GM19397 (cell line): ENCODE results near the gene MACROD2.

Source experiments
- ATAC-seq: cut with Tn5 transposase; IDR thresholded peaks from one replicate; pipeline ENCODE4 v1.9.1; 2021; ENCODE audit warnings: mild to moderate bottlenecking, moderate library complexity; ENCODE audit not compliant: unreplicated experiment

MACROD2 gene

DNA sequence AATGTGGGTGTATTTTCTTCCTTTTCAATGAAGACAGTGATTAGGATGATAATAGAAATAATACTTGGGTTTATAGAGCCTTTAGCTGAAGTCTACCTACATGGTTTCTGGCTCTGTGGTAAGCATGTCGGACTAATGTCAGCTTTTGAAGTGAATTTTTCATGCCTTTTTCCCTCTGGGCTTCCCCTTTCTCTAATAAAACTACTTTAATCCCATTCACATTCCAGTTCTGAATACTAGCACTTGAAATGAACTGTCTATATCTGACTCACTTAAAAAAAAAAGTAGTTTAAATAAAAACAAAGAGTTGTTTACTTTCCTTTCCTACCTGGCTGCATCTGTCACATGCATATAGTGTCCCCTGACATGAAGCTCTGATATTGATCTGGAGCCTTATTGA, 888.0 kb downstream of the MACROD2 start:
- no peak for ATAC-seq

DNA sequence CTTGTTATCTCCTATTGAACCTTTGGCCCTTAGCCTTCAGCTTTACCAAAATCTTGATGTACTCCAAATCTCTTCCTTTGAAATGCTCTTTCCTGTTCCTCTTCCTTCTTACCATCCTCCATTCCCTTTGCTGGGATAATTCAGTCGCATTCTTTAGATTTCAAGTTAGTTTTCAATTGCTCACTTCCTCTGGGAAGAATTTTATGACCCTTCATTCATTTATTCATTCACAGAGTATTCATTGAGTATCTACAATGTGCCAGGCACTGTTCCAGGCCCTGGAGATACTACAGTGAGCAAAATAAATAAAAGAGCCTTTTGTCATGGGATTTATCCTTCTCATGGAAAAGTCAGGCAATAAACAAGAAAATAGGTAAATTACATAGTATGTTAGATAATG, 890.3 kb downstream of the MACROD2 start:
- ATAC-seq = no peak

DNA sequence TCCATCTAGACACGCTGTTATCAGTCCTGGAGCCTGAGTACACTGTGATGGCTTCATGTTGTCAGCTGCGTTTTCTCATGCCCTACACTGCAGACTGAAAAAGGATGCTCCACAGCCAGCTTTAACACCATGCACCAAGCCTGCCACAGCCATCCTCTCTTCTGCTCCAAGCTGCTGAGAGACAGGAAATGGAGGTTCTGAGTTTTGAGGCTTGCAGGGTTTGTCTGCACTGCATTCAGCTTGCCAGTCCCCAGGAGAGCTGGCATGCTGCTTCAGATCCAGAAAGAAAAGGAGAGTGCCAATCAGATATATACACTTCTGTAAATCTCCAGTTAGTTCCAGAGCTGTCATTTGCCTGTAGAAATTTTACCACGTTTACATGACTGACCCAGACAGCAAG, 892.8 kb downstream of the MACROD2 start:
- no peak for ATAC-seq

DNA sequence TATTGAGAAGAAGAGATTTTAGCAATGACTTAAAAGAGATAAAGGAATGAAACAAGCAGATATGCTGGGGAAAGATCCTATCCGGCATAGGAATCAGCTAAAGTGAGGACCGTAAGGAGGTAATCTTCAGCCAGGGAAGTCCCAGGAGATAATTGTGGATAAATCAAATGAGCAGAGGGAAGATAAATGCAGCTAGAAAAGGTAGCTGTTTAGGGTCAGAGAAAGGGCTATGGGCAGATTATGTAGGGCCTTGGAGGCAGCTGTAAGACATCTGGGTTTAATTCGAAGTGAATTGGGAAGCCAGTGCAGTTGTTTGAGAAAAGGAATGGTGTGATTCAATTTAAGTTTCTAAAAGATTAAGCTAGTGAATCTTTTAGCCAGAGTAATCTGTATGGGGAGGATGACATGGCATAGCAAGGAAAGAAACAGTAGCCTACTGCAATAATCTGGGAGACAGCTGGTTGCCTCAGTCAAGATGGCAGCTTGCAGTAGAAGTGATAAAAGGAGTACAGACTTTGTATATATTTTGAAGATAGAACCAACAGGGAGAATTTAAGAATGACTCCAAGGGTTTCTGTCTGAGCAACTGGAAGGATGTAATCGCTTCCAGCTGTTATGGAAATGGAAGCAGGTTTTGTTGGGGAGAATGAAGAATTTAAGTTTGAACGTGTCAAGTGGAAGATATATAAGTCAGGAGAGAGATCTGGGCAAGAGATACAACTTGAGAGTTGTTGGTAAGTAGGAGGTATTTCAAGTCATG, 894.4 kb downstream of the MACROD2 start:
- no peak for ATAC-seq

DNA sequence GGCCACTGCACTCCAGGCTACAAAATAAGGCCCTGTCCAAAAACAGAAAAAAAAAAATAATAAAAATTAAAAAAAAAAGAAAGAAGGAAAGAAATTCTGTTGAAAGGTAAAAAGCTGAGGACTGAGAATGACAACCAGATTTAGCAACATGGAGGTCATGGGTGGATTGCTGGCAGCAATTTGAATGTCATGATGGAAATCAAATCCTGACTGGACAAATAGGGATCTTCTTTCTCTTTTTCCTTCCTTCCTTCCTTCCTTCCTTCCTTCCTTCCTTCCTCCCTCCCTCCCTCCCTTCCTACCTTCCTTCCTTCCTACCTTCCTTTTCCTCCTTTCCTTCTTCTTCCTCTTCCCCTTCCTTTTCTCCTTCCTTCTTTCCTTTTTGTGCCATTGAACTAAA, 895.4 kb downstream of the MACROD2 start:
- no peak for ATAC-seq

DNA sequence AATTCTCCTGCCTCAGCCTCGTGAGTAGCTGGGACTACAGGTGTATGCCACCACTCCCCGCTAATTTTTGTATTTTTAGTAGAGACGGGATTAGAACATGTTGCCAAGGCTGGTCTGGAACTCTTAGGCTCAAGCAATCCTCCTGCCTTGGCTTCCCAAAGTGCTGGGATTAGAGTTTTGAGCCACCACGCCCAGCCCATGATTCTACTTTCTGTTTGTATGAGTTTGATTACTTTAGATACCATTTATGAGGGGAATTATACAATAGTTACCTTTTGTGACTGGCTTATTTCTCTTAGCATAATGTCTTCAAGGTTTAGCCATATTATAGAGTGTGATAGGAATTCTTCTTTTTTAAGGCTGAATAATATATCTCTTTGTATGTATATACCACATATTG, 897.5 kb downstream of the MACROD2 start:
- ATAC-seq = no peak

DNA sequence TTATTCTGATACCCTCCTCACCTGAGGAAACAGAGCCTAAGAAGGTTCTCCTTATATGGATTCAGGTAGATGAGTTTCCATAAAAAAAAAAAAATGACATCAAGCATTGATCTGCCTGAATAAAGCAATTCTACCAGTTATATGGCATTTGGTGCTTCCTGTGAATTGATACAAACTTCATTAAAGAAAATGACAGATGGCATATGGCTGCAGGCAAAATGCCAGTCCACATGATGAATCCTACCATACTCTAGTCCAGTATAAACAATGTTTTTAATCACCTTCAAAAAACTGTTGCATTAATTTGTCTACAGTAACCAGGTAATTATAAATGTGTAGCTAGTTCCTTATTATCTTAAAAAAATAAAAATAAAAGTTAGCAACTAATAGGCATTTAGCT, 901.3 kb downstream of the MACROD2 start:
- ATAC-seq = no peak

DNA sequence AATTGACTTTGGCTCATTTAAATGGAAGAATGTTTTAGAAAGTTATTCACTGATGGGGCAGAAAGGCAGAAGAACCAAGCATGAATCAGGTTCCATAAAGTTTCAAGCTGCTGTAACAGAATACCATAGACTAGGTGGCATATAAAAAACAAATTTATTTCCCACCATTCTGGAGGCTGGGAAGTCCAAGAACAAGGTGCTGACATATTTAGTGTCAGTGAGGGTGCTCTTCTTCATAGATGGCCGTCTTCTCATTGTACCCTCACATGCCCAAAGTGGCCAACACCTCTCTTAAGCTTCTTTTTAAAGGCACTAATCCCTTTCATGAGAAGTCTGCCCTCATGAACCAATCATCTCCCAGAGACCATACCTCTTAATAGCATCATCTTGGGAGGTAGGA, 902.3 kb downstream of the MACROD2 start:
- no peak for ATAC-seq

DNA sequence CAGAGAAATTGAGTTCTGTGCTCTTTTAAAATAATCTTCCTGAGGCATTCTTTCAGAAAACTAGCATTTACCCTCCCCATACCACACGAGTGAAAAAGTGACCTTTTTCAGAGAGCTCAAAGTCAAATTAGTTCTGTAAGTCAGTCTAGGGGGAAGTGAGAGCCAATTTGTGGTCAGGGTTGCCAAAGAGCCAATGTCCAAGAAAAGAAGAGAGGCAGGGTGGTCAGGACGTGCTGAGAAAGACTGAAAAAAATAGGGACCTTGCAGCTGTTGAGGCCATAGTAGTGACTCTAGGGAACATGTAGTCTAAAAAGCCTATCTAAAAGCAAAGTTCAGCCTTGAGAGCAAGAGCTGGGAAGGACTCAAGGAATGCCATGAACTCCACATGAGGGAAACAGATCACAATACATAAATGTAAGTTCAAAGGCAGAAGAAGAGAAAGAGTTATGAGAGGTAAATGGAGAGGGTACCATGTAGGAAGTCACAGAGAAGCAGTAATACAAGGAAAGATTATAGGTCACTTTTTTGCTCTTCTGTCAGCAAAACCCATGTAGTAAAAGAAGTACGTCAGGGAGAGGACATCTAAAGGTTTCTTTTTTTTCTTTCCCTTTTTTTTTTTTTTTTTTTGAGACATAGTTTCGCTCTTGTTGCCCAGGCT, 907.2 kb downstream of the MACROD2 start:
- peak; percentile 97 for ATAC-seq

DNA sequence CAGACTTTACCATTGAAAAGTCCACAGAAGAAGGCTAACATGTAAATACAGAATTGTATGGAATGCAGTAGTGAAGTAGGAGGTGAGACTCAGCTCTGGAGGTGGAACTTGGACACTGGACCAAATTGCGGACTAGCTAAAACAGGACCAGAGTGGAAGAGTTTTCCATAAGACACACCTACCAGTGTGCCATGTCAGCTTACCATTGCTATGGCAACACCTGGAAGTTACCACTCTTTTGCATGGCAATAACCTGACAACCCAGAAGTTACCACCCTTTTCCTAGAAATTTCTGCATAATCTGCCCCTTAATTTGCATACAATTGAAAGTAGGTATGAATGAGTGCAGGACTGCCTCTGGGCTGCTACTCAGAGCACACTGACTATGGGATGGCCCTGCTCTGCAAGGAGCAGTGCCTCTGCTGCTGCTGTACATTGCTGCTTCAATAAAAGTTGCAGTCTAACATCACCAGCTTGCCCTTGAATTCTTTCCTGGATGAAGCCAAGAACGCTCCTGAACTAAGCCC, 911.7 kb downstream of the MACROD2 start:
- no peak for ATAC-seq

DNA sequence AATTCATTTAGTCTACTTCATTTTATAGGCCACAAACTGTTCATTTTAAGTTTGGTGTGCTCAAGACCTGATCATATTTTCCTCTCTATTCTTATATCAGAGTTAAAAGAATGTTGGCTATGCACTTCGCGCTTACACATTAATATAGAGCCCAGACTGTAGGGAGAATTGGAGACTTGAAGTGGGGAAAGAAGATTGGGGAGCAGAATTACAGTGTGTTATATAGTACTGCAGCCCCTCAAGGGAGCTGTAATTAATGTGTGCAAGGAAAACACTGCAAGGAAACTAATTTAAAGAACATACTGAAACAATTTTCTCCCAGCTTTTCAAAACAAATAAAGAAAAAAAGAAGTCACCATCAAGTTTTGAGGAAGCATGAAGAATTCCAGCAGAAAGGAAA, 914.8 kb downstream of the MACROD2 start:
- ATAC-seq = no peak

DNA sequence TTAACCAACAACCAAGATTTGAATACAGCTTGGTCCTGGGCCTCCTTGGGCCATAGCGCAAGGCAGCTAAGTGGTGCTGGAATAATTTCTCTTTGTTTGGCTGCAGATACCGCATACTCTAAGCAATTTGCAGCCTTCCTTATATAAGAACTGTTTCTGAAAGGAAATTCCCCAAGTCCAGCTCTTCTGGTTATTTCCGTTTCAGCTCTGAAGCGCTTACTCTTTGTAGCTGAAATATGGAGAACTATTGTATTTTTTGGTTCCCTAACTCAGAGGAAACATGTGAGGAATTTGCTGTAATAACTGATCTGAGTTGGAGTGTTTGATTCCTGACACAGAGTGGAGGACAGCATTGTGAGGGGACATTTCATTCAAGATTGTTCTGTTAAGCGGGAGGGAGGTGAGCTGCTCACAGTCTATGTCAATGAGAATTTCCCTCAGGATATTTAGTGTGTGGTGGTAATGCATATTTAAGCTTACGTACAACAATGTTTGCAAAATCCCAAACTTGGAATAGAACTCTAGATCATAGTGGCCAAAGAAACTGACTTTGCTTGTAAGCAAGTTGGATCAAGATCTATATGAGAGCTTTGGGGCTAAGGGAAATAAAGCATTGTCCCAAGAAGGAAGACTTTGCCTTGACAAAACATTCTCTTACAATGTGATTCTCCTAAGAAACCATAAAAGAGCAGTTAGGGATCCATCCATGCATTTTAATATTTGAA, 918.7 kb downstream of the MACROD2 start:
- no peak for ATAC-seq

DNA sequence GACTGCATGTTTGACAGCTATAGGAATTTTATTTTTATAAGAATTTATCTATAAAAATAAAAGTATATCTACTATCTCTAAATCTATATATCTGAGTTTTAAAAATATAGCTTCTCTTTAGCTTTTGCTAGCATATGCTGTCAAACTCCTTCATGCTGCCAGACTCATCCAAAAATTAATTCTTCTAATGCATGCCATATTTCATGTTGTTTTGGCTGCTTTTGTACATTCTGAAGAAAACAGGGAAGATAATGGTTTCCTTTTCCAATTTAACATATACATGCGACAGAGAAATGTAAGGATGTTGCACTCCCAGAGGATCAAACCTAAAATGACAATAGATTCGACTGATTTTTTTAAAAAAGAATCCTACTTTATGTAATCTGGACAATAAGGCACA, 919.3 kb downstream of the MACROD2 start:
- ATAC-seq = no peak

DNA sequence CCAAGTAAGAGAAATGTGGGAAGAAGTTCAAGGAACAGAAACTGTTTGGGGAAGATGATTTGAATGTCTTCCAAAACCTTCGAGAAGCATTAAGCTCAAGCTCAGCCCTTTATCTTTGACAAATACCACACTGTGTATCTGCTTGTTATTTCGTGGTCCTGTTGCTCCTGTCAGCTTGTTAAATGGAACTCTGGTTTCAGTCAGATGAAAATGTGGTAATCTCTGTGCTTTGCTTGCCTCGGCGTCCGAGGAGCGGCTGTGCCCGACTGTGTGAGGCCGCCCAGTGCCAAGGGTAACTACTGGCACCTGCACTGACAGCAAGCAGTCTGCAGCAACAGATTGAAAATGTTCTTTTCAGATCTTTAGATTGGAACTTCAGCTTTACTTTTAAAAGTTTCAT, 920.0 kb downstream of the MACROD2 start:
- no peak for ATAC-seq

DNA sequence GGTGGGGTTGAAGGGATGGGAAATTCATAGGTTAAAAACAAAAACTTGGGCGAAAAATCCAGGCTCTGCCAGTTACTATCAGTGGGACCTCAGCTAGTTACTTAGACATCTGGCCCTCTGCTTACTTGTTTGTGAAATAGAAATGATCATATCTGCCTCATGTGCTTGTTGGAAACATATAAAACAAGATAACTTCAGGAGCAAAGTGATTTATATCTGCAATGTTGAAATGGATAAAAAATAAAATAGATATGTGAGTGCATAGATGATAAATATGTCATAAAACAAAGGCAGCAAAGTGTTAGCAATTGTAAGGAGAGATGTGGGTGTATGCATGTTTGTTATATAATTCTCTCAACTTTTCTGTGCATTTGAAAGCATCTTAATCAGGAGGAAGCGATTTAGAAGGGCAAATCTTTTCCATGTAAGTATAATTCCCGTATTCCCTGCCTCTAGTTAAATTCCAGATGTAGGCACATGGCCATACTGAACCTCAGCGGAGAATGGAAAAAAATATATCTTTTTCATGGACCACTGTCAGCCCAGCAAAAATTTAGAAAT, 921.1 kb downstream of the MACROD2 start:
- ATAC-seq = no peak

DNA sequence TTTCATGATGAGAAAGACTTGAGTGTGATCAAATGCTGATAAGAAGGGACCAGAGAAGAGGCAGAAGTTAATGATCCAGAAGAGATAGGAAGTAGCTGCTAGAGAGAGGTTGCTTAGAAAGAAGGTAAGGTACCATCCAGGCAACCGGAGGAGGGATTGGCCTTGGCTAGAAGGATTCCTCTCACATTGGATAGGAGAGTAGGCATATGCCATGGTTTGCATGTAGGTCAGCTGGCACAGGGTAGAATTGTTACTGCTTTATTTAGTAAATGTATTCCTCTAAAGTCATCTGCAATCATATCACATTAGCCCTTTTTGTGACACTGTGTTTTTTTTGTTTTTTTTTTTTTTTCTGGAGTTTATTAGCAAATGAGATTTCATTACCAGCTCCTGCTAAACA, 923.0 kb downstream of the MACROD2 start:
- no peak for ATAC-seq

DNA sequence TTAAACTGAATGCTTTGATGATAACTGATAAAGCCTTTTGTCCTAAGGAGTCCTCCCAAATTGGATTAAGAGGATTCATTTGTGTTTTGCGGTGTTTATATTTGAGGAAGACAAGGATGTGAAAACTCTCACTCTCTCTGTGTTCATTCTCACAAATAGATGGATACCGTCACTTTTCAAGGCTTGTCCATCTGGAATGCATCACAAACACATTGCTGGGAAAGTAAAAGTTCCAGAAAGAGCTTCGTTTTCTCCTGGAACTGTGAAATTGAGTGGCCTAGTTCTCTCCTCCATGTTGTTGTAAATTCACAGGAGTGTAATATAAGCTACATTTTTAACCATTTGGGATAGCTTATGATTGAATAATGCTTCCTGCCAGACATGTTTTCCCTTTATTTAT, 923.7 kb downstream of the MACROD2 start:
- no peak for ATAC-seq

DNA sequence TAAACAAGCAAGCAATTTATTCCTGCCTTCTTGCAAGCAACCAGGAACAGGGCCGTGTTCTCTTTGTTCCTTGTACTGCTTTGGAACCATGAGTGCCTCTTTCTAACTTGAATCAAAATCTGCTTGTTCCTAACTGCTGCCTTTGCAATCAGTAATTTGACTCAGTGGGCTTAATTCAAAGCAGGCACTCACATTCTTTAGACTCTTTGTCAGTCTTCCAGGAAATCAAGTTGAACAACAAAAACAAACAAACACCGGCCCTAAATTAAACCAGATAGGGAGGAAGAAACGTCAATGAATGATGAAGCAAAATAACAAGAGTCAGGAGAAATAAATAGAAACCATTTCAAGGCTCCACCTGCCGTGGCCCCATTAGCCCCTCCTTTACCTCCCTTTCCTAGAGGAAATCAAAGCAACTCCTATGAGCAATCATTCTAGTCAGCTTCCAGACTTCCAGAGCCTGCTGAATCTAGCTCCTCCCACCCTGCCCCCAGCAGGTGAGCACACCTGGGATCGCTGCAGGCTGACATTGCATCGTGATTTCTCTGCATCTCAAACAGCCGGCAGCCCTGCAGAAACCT, 924.3 kb downstream of the MACROD2 start:
- ATAC-seq = no peak

DNA sequence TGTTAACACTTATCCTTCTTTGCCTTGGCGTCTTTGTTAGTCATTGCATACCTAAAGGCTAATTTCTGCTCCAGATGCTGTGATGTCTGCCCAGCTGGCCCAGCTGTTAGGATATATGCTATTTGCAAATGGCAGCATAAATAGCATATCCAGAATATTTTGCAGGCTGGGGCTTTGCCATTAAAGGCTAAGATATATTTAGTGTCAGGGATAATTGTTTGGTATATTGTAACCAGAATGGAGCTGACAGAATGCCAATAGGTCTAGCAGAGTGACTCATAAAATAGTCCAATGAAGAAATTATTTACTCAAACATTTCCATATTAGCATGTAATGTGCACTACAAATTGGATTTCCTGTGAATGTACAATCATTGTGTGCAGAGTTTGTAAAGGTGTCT, 926.2 kb downstream of the MACROD2 start:
- ATAC-seq = no peak

DNA sequence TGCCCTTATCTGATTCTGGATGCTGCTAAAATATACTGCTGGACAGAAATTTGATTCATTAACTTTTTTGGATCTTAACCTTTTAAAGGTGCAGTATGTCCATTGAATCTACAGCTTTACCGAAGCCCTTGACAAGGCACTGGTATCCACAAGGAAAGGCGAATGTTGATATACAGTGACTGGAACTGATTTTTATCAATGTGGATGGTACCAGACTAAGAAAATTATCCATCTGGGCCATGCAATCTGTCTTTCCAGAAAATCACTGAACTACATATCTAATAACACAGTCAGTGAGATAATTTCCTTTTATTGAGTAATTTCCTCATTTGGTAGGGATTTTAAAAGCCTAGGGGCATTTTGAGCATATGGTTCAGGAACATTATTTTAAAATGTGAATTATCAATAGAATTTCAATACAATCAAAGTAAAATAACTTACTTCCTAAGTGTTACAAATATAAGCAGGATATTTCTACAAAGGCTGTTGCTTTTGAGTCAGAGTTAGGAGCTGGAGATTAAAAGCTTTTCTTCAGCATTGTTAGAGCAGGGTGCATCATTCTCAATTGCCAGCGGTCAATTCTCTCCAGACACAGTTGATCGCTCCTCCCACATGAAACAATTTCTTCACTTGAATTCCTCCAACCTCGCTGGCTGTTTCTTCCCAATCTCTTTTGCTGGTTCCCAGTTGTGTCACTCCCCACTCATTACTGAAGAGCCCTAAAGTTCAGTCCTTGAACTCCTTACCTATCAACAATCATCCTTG, 927.4 kb downstream of the MACROD2 start:
- no peak for ATAC-seq
